ENCODE results near the gene DCUN1D2. TPM values are rescaled to one million over a fixed set of nuclear protein-coding genes. Genes with fewer than 3 reads are reported as not detected.
A peak's percentile ranks its signal among the peaks of the same experiment; 100 is the strongest.
"Not testable (repeated sequence)": the region's sequence is repeated elsewhere in the genome, so short reads cannot be mapped to it uniquely, and the experiment has no call there.

The DCUN1D2 gene
- polyA plus RNA-seq, 10 donors = 11.4 to 20.5 (median 15.5) TPM

GRCh38 chr13:113466383-113466782, 24.1 kb downstream of the DCUN1D2 start:
- DNase-seq = no peak

GRCh38 chr13:113465300-113465699, 25.2 kb downstream of the DCUN1D2 start:
- DNase-seq = no peak

GRCh38 chr13:113464476-113464875, 26.0 kb downstream of the DCUN1D2 start:
- no peak for DNase-seq

GRCh38 chr13:113461022-113461751, 29.3 kb downstream of the DCUN1D2 start:
- no peak for DNase-seq

GRCh38 chr13:113460599-113460998, 29.9 kb downstream of the DCUN1D2 start:
- DNase-seq = no peak

GRCh38 chr13:113460064-113460555, 30.4 kb downstream of the DCUN1D2 start:
- no peak for DNase-seq

GRCh38 chr13:113458253-113459065, 32.1 kb downstream of the DCUN1D2 start:
- DNase-seq = peak in 1 of 3 donors; percentile 25

GRCh38 chr13:113457510-113457909, 33.0 kb downstream of the DCUN1D2 start:
- no peak for DNase-seq

GRCh38 chr13:113456116-113456702, 34.3 kb downstream of the DCUN1D2 start:
- no peak for DNase-seq

- DNase-seq = no peak
These were observed 35.1 kb downstream of the DCUN1D2 start for GRCh38 chr13:113455384-113455783.

GRCh38 chr13:113454936-113455335, 35.6 kb downstream of the DCUN1D2 start:
- no peak for DNase-seq

- peak; percentile 55 to 75 (median 70) for DNase-seq
These were observed 37.3 kb downstream of the DCUN1D2 start, which contains the start of gene ADPRHL1 for GRCh38 chr13:113452942-113453901. Gene ADPRHL1, minus strand, starts transcription at chr13:113453488. Its CDS starts 51 bp downstream, at chr13:113453437.

GRCh38 chr13:113452466-113452865, 38.0 kb downstream of the DCUN1D2 start:
- no peak for DNase-seq

GRCh38 chr13:113451951-113452421, 38.5 kb downstream of the DCUN1D2 start:
- peak in 1 of 3 donors; percentile 29 for DNase-seq

- peak in 1 of 3 donors; percentile 45 for DNase-seq
These were observed 39.5 kb downstream of the DCUN1D2 start for GRCh38 chr13:113450861-113451620.

- not testable (repeated sequence) for DNase-seq
These were observed 40.2 kb downstream of the DCUN1D2 start for GRCh38 chr13:113450348-113450744.

- DNase-seq = no peak
These were observed 40.7 kb downstream of the DCUN1D2 start for GRCh38 chr13:113449693-113450347.

- peak in 1 of 3 donors; percentile 27 for DNase-seq
These were observed 41.4 kb downstream of the DCUN1D2 start for GRCh38 chr13:113448885-113449692.

- no peak for DNase-seq
These were observed 42.0 kb downstream of the DCUN1D2 start for GRCh38 chr13:113448545-113448884.
